Measurements from ENCODE around the gene PDXDC1. TPM values are rescaled to one million over a fixed set of nuclear protein-coding genes. Genes with fewer than 3 reads are reported as not detected.
A peak's percentile ranks its signal among the peaks of the same experiment; 100 is the strongest.
"Not testable (repeated sequence)": the region's sequence is repeated elsewhere in the genome, so short reads cannot be mapped to it uniquely, and the experiment has no call there.

The PDXDC1 gene
- total RNA-seq, 1 experiment from 2014 or later: 127 TPM

- in situ Hi-C loops (cut with HindIII; ENCODE audit: low pct_unique_long_range_greater_than_20kb, low sequenced_read_pairs): no loop called here
- DNase-seq (ENCODE audit: low read depth, low spot score): peak; percentile 10
Observed at GRCh38 chr16:14963281-14964173, 11.3 kb upstream of the PDXDC1 start.

GRCh38 chr16:14965328-14965727 is 9.5 kb upstream of the PDXDC1 start:
- in situ Hi-C loops (cut with HindIII; ENCODE audit: low pct_unique_long_range_greater_than_20kb, low sequenced_read_pairs): no loop called here
- DNase-seq (ENCODE audit: low read depth, low spot score): no peak

- DNase-seq (ENCODE audit: low read depth, low spot score); in situ Hi-C loops (cut with HindIII; ENCODE audit: low pct_unique_long_range_greater_than_20kb, low sequenced_read_pairs): not testable (repeated sequence)
Observed at GRCh38 chr16:14969795-14970194, 5.0 kb upstream of the PDXDC1 start.

- DNase-seq (ENCODE audit: low read depth, low spot score); in situ Hi-C loops (cut with HindIII; ENCODE audit: low pct_unique_long_range_greater_than_20kb, low sequenced_read_pairs): not testable (repeated sequence)
Observed at GRCh38 chr16:14971621-14972228, 3.1 kb upstream of the PDXDC1 start.

GRCh38 chr16:14973785-14974322 is 972 bp upstream of the PDXDC1 start:
- in situ Hi-C loops (cut with HindIII; ENCODE audit: low pct_unique_long_range_greater_than_20kb, low sequenced_read_pairs); DNase-seq (ENCODE audit: low read depth, low spot score): not testable (repeated sequence)

- in situ Hi-C loops (cut with HindIII; ENCODE audit: low pct_unique_long_range_greater_than_20kb, low sequenced_read_pairs): not testable (repeated sequence)
- peak; percentile 73 for DNase-seq (ENCODE audit: low read depth, low spot score)
Observed at GRCh38 chr16:14974331-14974655, 533 bp upstream of the PDXDC1 start.

GRCh38 chr16:14975418-14976194 is 780 bp downstream of the PDXDC1 start:
- in situ Hi-C loops (cut with HindIII; ENCODE audit: low pct_unique_long_range_greater_than_20kb, low sequenced_read_pairs): not testable (repeated sequence)
- DNase-seq (ENCODE audit: low read depth, low spot score): peak; percentile 12

- DNase-seq (ENCODE audit: low read depth, low spot score); in situ Hi-C loops (cut with HindIII; ENCODE audit: low pct_unique_long_range_greater_than_20kb, low sequenced_read_pairs): not testable (repeated sequence)
Observed at GRCh38 chr16:14976971-14977736, 2.3 kb downstream of the PDXDC1 start.

- in situ Hi-C loops (cut with HindIII; ENCODE audit: low pct_unique_long_range_greater_than_20kb, low sequenced_read_pairs); DNase-seq (ENCODE audit: low read depth, low spot score): not testable (repeated sequence)
Observed at GRCh38 chr16:14978281-14978680, 3.5 kb downstream of the PDXDC1 start.

GRCh38 chr16:14978908-14979307 is 4.1 kb downstream of the PDXDC1 start:
- in situ Hi-C loops (cut with HindIII; ENCODE audit: low pct_unique_long_range_greater_than_20kb, low sequenced_read_pairs); DNase-seq (ENCODE audit: low read depth, low spot score): not testable (repeated sequence)

GRCh38 chr16:14981234-14981633 is 6.4 kb downstream of the PDXDC1 start:
- DNase-seq (ENCODE audit: low read depth, low spot score); in situ Hi-C loops (cut with HindIII; ENCODE audit: low pct_unique_long_range_greater_than_20kb, low sequenced_read_pairs): not testable (repeated sequence)

- DNase-seq (ENCODE audit: low read depth, low spot score); in situ Hi-C loops (cut with HindIII; ENCODE audit: low pct_unique_long_range_greater_than_20kb, low sequenced_read_pairs): not testable (repeated sequence)
Observed at GRCh38 chr16:14982521-14982920, 7.7 kb downstream of the PDXDC1 start.

- DNase-seq (ENCODE audit: low read depth, low spot score); in situ Hi-C loops (cut with HindIII; ENCODE audit: low pct_unique_long_range_greater_than_20kb, low sequenced_read_pairs): not testable (repeated sequence)
Observed at GRCh38 chr16:14988092-14988491, 13.3 kb downstream of the PDXDC1 start.

- in situ Hi-C loops (cut with HindIII; ENCODE audit: low pct_unique_long_range_greater_than_20kb, low sequenced_read_pairs); DNase-seq (ENCODE audit: low read depth, low spot score): not testable (repeated sequence)
Observed at GRCh38 chr16:14988661-14989191, 13.9 kb downstream of the PDXDC1 start.

GRCh38 chr16:14989291-14990281 is 14.8 kb downstream of the PDXDC1 start:
- DNase-seq (ENCODE audit: low read depth, low spot score); in situ Hi-C loops (cut with HindIII; ENCODE audit: low pct_unique_long_range_greater_than_20kb, low sequenced_read_pairs): not testable (repeated sequence)

Data from SK-MEL-5 (cell line).